ENCODE results near the gene GLB1L2.
"Not testable (repeated sequence)": the region's sequence is repeated elsewhere in the genome, so short reads cannot be mapped to it uniquely, and the experiment has no call there.

GLB1L2 gene

GRCh38 chr11:134328433-134328832 lies 3.4 kb upstream of the GLB1L2 start:
- no peak for DNase-seq (ENCODE audit: low read depth)

DNA sequence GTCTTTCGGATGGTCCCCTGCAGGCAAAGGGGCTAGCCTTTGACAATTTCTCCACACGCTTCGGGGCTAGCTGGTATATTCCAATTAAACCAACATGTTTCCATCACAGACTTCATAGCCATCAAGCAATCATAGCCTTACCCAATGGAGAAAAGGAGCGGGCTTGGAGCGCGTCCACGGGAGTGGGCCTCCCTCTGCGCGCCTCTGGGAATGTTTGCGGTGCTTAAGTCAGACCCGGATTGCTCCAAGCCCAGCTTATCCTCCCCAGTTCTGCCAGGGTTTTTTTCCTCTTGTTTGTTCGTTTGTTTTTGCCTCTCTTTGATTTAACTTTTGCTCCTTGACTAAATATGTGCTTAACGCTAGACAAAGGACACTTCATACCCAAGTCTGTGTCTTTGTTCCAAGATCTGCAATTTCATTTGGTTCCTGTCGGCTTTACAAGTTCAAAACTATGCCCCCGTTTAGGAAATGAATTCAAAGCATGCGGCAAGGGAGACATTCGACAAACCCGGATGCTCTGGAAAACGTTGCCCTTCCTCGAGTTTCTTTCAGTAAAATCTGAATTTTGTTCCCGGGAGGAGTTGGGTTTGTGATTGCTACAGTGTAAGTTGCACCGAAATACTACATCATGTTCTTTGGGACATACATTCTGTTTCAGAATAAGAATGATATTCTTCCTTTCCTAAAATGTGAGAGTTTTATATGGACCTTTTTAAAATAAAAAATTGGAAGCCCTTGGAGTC lies 1.0 kb upstream of the GLB1L2 start:
- DNase-seq (ENCODE audit: low read depth) = no peak

DNA sequence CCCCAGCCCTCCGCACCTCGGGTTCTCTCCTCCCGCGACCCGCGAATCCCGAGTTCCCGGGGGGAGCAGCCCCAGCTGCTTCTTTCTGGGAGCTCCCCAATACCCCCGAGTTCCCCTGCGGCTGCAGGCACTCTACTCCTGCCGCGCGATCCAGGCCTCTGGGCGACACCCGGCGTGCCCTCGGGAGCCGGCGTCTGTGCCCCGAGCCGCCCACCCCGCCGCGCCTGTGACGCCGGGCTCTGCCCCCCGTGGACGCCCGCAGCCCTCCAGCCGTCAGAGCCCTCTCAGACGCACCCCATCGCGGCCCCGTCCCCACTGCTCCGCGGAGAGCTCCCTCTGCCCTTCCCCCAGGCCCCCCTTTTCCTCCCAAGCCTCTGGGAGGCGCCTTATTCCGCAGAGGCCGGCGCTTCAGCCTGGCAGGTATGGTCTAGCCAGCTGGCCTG lies 422 bp downstream of the GLB1L2 start:
- no peak for DNase-seq (ENCODE audit: low read depth)

DNA sequence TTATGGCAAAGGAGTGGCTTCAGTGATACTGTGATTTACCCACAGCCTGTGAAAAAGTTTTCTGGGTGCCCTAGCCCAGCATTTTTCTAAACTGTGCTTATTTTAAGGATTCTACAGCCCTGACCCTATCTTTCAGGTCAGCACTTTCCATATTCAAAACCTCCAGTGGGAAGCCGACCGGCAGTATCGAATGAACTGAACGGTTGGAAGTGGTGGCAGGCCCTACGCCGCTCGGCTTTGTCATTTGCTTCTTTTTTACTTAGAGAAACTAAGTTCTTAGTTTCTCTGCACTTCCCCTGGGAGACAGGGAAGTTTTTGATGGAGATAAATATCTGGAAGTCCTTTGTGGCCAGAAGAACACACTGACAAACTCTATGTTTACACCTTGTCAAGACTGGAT lies 994 bp downstream of the GLB1L2 start:
- DNase-seq (ENCODE audit: low read depth) = no peak

- DNase-seq (ENCODE audit: low read depth) = no peak
Observed at GRCh38 chr11:134333312-134333711, 1.5 kb downstream of the GLB1L2 start.

DNA sequence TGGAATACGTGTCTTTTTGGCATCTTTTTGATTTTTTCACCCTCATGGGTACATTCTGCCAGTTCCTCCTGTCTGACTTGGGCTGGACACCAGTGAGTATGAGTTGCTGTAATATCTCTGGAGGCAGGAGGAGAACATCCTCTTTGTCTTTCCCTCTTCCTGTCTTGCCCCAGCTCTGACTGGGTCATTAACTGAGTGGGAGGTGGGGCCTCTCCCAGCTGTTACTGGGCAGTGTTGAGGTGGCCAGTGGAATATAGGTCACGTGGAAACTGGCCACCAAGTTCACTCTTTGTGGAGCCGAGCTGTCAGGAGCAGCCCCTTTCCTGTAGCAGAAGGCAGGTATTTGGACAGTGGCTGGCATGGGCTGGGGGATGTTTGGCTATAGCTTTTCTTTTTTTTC lies 2.2 kb downstream of the GLB1L2 start:
- no peak for DNase-seq (ENCODE audit: low read depth)

DNA sequence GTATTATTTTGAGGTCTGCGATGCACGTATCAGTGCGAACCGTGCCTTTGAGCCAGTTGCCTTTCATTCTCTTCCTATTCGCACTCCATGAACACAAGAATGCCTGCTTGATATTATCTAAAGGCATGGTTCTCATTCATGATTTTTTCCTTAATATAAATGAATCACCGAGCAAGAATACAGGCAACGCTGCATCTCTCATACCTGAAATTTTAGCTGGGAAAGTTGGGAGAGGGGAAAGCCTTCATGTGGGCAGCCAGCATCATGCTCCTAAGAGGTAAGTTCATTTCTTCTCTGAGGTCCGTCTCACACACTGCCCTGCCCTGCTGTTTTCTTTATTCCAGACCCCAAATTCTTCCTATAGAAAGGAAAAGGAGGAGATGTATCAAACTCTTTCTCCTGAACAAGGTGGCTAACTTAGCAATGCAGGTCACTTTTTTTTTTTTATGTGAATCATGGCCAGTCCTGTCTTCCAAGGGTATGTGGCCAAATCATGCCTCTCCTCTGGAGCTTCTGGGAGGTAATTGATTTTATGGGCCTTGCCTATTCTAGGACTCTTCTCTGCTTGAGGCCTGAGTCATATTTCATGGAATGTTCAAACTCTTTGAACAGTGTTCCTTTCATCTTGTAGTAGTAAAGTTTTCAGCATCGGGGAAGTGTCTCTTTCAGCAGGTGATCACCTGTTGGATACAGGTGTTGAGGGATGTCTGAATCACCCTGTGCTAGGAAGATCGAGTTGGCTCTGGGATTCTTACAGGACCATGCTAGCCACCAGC lies 3.2 kb downstream of the GLB1L2 start:
- DNase-seq (ENCODE audit: low read depth) = no peak

- DNase-seq (ENCODE audit: low read depth) = no peak
Observed at GRCh38 chr11:134337051-134337450, 5.3 kb downstream of the GLB1L2 start.

GRCh38 chr11:134338068-134338467 lies 6.3 kb downstream of the GLB1L2 start:
- no peak for DNase-seq (ENCODE audit: low read depth)

GRCh38 chr11:134338654-134339053 lies 6.9 kb downstream of the GLB1L2 start:
- no peak for DNase-seq (ENCODE audit: low read depth)

DNA sequence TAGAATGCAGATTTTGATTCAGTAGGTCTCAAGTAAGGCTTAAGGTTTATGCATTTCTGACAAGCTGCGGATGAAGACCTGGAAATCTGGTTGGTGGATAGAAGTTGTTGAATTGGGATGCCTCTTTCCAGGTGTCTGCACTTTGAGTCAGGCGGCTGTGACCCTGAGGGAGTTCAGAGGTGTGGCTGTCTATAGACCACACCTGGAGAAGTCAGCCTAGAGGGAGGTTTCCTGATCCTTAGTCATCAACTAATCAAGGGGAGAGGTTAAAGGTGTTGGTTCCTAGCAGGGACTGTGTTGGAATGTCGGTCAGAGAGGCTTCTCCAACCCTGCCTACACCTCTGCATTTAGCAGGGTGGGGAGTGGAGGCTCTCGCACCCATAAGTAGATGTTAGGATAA lies 8.0 kb downstream of the GLB1L2 start:
- no peak for DNase-seq (ENCODE audit: low read depth)

GRCh38 chr11:134340354-134340964 lies 8.7 kb downstream of the GLB1L2 start:
- no peak for DNase-seq (ENCODE audit: low read depth)

- DNase-seq (ENCODE audit: low read depth) = no peak
Observed at GRCh38 chr11:134341805-134342571, 10.2 kb downstream of the GLB1L2 start.

DNA sequence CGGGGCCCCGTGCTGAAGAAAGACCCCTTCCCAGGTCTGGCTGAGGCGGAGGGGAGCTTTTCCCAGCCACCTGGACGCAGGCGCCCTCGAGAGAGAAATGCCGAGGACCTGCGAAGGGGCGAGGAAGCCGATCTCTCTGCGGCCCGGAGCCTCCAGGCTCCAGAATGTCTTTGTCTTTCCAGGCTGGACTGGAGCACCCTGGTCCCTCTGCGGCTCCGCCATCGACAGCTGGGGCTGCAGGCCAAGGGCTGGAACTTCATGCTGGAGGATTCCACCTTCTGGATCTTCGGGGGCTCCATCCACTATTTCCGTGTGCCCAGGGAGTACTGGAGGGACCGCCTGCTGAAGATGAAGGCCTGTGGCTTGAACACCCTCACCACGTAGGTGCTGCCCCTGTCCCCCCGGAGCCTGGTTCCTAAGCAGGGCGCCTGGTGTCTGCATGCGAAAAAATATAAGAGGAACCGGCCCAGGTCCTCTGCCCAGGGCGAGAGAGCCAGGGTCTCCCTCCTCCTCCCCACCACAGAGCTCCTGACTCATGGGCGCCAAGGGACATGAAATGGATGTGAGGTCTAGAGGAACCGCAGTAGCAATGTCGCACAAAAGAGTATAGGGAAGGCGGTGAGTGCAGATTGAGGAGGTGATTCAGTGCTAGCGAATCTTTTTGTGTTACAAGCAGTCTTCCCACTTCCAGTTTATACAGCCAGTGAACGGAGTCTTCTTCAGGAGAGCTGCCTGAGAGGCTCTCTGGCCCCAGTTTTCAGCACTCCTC lies 11.0 kb downstream of the GLB1L2 start:
- no peak for DNase-seq (ENCODE audit: low read depth)

DNA sequence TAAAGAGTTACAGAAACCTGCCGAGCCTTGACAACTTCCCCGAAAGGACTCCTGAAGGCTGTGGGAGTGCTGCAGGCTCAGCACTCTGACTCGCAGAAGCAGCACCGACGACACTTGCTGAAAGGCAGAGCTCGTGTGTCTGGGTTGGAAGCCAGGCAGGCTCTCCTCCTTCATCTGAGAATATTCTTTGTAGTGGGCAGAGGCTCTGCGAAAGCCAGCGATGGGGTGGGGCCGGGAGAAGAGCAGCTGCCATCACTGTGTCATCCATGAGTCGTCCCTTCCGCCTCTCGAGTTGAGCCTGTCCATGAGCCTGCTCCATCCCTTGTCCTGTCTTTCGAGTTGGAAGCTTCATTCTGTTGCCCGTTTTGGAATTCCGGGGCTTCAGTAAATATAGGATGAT lies 11.9 kb downstream of the GLB1L2 start:
- DNase-seq (ENCODE audit: low read depth) = no peak

- DNase-seq (ENCODE audit: low read depth) = not testable (repeated sequence)
Observed at GRCh38 chr11:134344497-134345236, 12.9 kb downstream of the GLB1L2 start.

- no peak for DNase-seq (ENCODE audit: low read depth)
Observed at GRCh38 chr11:134345237-134345550, 13.4 kb downstream of the GLB1L2 start.

DNA sequence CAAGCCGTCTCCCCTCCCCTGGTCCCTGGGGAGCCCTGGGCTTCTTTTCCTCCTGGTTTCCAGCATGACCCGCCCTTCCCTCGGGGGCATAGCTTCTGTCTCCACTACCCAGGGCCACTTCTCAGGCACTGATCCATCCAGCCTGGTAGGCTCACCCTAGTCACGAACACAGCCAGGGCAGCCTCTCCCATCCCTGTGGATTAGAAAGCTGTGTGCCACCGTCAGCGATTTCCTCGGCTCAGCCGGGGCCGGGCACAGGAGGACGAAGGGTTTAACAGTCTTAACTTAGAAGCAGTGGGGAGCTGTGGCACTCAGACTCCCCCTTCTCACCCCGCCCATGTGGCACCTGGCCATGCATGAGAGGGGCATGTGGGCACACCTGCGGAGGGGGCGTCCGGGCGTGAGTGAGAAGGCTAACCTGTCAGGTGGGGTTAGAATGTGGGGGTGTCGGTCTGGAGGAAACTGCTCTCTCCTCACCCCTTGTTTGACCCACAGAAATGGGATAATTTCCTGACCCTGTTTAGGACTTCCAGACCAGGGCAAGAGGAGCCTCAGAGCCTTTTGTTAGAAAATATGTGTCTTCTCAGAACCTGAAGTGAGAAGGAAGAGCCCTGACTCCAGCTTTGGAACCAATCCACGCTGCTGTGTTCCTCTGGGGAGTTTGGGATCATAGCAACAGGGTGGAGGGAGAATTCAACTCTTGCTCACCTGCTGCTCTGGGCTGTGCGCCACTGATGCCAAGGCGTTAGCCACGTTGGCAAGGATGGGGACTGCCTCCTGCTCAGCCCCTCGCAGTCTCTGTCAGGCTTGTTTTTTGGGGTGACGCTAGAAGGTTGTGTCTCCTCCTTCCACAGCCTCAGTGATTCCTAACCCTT lies 14.6 kb downstream of the GLB1L2 start:
- no peak for DNase-seq (ENCODE audit: low read depth)

- DNase-seq (ENCODE audit: low read depth) = no peak
Observed at GRCh38 chr11:134346976-134347350, 15.2 kb downstream of the GLB1L2 start.

DNA sequence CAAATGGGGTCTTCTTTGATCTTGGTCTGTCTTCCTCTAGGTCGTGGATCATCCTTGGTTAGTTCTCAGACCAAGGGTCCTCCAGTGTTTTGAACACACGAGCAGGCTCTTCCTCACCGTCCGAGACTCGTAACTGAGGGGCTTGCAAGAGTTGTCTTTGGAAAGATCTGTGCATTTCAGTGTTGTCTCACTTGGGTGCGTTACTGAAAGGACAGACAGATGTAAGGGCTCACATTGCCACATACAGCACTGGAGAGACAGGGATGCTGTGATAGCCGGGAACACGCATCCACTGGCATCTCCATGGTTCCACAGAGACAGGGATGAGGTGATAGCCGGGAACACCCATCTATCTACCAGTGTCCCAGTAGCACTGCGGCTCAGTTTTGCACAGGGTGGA lies 15.7 kb downstream of the GLB1L2 start:
- no peak for DNase-seq (ENCODE audit: low read depth)
